GM10248 (cell line): ENCODE measurements around the gene ZMIZ1.

Experiments
- CTCF ChIA-PET: fragments of 300-600 bp; sonication (Branson Sonifier 250); formaldehyde crosslinking; extraction: SDS; loops from one replicate; lab custom pipeline; 2021; ENCODE audit warnings: antibody characterized with exemption; lab: Yijun Ruan, JAX
- POLR2A ChIA-PET: fragments of 350-650 bp; sonication (Branson Sonifier 250); formaldehyde crosslinking; extraction: SDS; loops from one replicate; lab custom pipeline; 2020; ENCODE audit warnings: antibody characterized with exemption; lab: Yijun Ruan, JAX
- DNase-seq: peaks from one replicate; pipeline ENCODE4 v3.0.0; 2012; ENCODE audit errors: extremely low spot score
- TF ChIP-seq, protein P1 (sequence below): IDR thresholded peaks from 2 replicates; pipeline ENCODE4 v1.5.1; 2012; ENCODE audit warnings: mild to moderate bottlenecking, low read depth; ENCODE audit errors: extremely low read depth, missing control alignments, control extremely low read depth

ZMIZ1 gene

DNA sequence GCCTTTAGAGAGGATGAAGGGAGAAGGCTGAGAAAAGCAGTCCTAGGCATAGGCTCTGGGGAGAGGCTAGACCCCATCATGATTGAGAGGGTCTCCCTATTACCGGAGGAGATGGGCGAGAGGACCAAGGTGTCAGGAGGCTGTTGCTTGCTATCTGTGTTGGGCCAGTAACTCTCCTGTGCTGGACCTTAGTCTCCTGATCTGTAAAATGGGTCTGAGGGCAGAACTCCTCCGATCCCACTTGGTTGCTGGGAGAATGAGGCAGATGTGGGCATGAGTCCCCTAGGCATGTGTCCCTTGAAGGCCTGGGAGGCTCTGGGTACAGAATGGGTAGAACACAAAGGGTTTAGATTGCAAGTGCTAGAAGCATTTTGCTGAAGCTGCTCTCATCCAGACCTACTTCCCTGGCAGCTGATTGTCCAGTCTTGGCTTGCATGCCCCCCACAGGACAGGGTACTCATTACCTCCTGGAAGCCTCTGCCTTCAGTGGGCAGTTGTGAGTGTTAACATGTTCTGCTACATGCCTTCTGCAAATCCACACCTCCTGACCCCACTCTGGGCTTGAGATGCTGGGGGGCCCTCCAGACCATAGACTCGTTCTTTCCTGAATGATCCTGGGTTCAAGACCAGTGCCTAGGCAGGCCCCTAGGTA is 4.4 kb downstream of the ZMIZ1 start:
- DNase-seq, result no peak
- POLR2A ChIA-PET, result no interaction called here
- CTCF ChIA-PET, result interaction anchor here (1.2 to 6.6 kb wide), 3 partner anchors 15 to 122 kb away, joined by 3 to 27 read pairs (median 5); no protein-coding TSS in a partner anchor

DNA sequence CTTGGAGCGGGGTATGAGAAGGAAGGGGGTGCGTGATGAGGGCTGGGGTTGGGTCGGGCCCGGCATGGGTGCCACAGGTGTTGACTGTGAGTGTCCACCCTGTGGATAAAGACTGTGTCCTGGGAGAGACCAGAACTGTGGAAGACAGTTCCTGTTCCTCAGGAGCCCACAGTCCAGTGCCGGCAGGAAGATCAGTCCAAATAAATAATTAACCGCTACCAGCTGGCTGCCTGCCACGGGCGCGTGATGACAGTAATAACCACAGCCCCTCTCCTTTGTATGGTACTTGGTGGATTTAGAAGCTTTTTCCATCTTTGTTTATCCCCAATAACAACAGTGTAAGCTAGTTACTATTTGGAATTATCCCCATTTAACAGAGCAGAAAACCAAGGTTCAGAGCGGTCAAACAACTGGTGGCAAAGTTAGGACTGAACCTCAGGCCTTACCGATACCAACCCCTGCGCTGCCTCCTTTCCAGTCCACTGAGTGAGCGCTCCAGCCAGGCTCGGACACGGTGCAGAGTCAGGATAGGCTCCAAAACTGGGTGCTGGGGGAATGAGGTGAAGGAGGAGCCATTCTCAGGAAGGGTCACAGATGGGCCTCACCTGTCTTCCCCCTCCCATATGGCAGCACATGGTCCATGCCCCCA is 5.1 kb downstream of the ZMIZ1 start:
- ChIA-PET CTCF (interaction anchor here (1.0 to 6.6 kb wide), 6 partner anchors 9 to 122 kb away, joined by 3 to 27 read pairs (median 4); no protein-coding TSS in a partner anchor), POLR2A (no interaction called here)
- TF ChIP-seq, protein P1, sequence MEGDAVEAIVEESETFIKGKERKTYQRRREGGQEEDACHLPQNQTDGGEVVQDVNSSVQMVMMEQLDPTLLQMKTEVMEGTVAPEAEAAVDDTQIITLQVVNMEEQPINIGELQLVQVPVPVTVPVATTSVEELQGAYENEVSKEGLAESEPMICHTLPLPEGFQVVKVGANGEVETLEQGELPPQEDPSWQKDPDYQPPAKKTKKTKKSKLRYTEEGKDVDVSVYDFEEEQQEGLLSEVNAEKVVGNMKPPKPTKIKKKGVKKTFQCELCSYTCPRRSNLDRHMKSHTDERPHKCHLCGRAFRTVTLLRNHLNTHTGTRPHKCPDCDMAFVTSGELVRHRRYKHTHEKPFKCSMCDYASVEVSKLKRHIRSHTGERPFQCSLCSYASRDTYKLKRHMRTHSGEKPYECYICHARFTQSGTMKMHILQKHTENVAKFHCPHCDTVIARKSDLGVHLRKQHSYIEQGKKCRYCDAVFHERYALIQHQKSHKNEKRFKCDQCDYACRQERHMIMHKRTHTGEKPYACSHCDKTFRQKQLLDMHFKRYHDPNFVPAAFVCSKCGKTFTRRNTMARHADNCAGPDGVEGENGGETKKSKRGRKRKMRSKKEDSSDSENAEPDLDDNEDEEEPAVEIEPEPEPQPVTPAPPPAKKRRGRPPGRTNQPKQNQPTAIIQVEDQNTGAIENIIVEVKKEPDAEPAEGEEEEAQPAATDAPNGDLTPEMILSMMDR, result no peak
- no peak for DNase-seq

More for the DNA sequence above, 4.4 kb downstream of the ZMIZ1 start:
- TF ChIP-seq, protein P1, result no peak

DNA sequence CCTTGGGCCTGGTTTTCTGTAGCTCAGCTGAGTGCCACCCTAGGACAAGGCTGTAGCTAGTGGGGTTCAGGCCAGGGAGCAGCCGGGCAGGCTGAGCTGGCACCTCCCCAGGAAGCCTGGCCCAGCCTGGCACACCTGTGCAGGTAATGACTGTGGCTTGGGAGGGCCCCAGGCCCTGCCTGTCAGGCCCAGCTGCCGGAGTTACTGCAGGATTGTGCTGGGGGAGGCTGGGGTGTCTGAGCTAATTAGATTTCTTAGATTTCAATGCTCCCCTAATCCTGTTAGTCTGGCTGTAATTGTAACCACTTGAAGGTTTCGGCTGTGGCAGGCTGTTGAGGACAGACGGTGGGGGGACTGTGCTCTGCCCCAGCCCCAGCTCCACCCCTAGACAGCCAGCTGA is 6.0 kb downstream of the ZMIZ1 start:
- ChIA-PET CTCF (interaction anchor here (1.0 to 6.6 kb wide), 6 partner anchors 10 to 121 kb away, joined by 3 to 27 read pairs (median 4); no protein-coding TSS in a partner anchor), POLR2A (no interaction called here)
- TF ChIP-seq, protein P1, result no peak
- DNase-seq, result no peak

DNA sequence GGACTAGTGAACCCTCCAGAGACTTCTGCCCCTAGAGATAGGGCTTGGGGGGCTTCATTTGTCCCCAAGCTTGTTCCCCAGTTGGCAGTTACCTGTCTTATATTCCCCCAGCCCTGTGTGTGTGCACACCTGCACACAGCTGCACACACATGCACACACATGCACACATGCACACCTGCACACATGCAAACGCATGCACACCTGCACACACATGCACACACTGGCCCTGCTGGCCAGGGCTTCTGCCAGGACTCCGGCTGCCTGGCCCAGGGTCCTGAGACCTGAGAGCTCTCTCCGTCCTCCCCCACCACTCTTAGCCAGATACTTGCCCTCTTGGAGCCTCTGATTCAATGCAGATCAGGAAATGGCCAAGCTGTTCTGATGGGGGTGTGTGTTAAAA is 6.7 kb downstream of the ZMIZ1 start:
- ChIA-PET POLR2A (no interaction called here), CTCF (interaction anchor here (1.0 to 6.6 kb wide), 7 partner anchors 9 to 120 kb away, joined by 3 to 27 read pairs (median 4); no protein-coding TSS in a partner anchor)
- DNase-seq, result no peak
- TF ChIP-seq, protein P1, result no peak

DNA sequence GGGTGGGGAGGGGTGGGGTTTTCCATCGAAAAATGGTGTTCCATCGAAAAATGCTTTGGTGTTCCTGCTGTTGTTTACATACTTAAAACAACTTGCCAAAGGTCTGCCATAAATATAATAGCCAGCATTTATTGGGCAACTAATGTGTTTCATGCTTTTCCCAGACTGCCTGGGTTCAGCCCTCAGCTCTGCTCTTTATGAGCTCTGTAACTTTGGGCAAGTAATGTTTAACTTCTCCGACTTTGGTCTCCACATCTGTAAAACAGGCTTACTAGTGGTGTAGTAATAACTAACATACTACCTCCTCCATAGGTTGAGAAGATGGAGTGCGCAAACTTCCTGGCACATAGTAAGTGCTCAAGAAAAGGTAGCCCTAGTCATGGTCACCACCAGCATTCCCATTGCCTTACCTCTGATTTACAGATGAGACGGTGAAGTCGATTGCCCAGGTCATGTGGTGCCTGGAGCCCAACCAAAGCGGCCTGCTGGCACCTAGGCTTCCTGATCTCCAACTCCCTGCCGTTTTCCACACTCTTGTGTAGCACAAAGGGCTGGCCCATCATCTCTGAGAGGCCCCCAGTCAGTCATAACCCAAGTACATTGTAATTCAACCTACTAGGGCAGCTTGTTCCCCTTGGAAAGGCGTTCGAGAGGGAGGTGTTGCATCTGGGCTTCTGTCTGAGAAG is 8.9 kb downstream of the ZMIZ1 start:
- ChIA-PET CTCF (interaction anchor here (3.9 to 6.6 kb wide), 2 partner anchors 13 to 118 kb away, joined by 23 to 27 read pairs; no protein-coding TSS in a partner anchor), POLR2A (no interaction called here)
- TF ChIP-seq, protein P1, result no peak
- no peak for DNase-seq
